GM23338 (cell line): ENCODE data around the gene BCAP29. TPM values are rescaled to one million over a fixed set of nuclear protein-coding genes. Genes with fewer than 3 reads are reported as not detected.

Experiments
- ATAC-seq: fragments of 200-7000 bp; cut with Tn5 transposase; 3 replicates; pipeline ENCODE4 v1.9.1; 2020
- DNase-seq: peaks from one replicate; pipeline ENCODE4 v3.0.0-alpha.2; 2015; ENCODE audit warnings: low spot score
- H2AFZ ChIP-seq: fragments of 200-600 bp; sonication (generic); 2 replicates; pipeline ENCODE4 v1.8.0; 2016; ENCODE audit warnings: antibody characterized with exemption, mild to moderate bottlenecking, moderate library complexity
- H3F3A ChIP-seq: fragments of 200-600 bp; sonication (generic); replicated peaks from 2 replicates; pipeline ENCODE4 v1.8.0; 2017; ENCODE audit warnings: antibody characterized with exemption, mixed run types, low read depth
- H3K27ac ChIP-seq: fragments of 200-600 bp; sonication (generic); 2 replicates; pipeline ENCODE4 v1.6.1; 2016; ENCODE audit warnings: low read depth
- H3K27me3 ChIP-seq: fragments of 200-600 bp; sonication (generic); 2 replicates; pipeline ENCODE4 v1.8.0; 2016; ENCODE audit warnings: mild to moderate bottlenecking, mixed run types, moderate library complexity; ENCODE audit not compliant: insufficient read depth
- H3K36me3 ChIP-seq: fragments of 200-600 bp; sonication (generic); 2 replicates; pipeline ENCODE4 v1.8.0; 2016; ENCODE audit warnings: mild to moderate bottlenecking; ENCODE audit not compliant: insufficient read depth
- H3K4me1 ChIP-seq: fragments of 200-600 bp; sonication (generic); 2 replicates; pipeline ENCODE4 v1.8.0; 2016; ENCODE audit warnings: mild to moderate bottlenecking, moderate library complexity; ENCODE audit not compliant: insufficient read depth
- H3K4me2 ChIP-seq: fragments of 200-600 bp; sonication (generic); 2 replicates; pipeline ENCODE4 v1.7.1; 2017; ENCODE audit warnings: mixed run types
- H3K4me3 ChIP-seq: fragments of 200-600 bp; sonication (generic); 2 replicates; pipeline ENCODE4 v1.6.1; 2016; ENCODE audit warnings: mixed run types
- H3K79me2 ChIP-seq: fragments of 200-600 bp; sonication (generic); replicated peaks from 2 replicates; pipeline ENCODE4 v1.8.0; 2017; ENCODE audit warnings: mild to moderate bottlenecking; ENCODE audit not compliant: insufficient read depth
- H3K9me2 ChIP-seq: fragments of 200-600 bp; sonication (generic); 2 replicates; pipeline ENCODE4 v1.8.0; 2017; ENCODE audit not compliant: insufficient read depth
- H4K20me1 ChIP-seq: fragments of 200-600 bp; sonication (generic); replicated peaks from 2 replicates; pipeline ENCODE4 v1.8.0; 2017; ENCODE audit warnings: mild to moderate bottlenecking; ENCODE audit not compliant: insufficient read depth
- H3K27ac Mint-ChIP-seq: 2 replicates; pipeline ENCODE4 v1.8.0; 2020; ENCODE audit warnings: inconsistent platforms, mild to moderate bottlenecking, moderate library complexity, mixed read lengths
- H3K27me3 Mint-ChIP-seq: 3 replicates; pipeline ENCODE4 v1.8.0; 2022; ENCODE audit warnings: low read depth, mild to moderate bottlenecking, moderate library complexity, mixed read lengths, inconsistent platforms; ENCODE audit not compliant: insufficient read depth, poor library complexity
- H3K36me3 Mint-ChIP-seq: 3 replicates; pipeline ENCODE4 v1.8.0; 2021; ENCODE audit warnings: low read depth, mild to moderate bottlenecking, inconsistent platforms, moderate library complexity, mixed read lengths
- H3K4me1 Mint-ChIP-seq: 3 replicates; pipeline ENCODE4 v1.8.0; 2020; ENCODE audit warnings: mild to moderate bottlenecking, inconsistent platforms, mixed read lengths
- H3K4me3 Mint-ChIP-seq: 3 replicates; pipeline ENCODE4 v1.8.0; 2021; ENCODE audit warnings: moderate library complexity, mild to moderate bottlenecking, inconsistent platforms, mixed read lengths
- H3K9me3 Mint-ChIP-seq: 3 replicates; pipeline ENCODE4 v1.8.0; 2020; ENCODE audit warnings: moderate library complexity, mild to moderate bottlenecking, inconsistent platforms, mixed read lengths
- CTCF ChIP-seq, 2 experiments: fragments of 200-600 bp in 1 of 2; sonication (generic) in 1 of 2; conservative IDR thresholded peaks; 2 replicates each; pipeline versions ENCODE4 v1.5.1 to v1.6.1; 2016 to 2017; ENCODE audit warnings: antibody characterized with exemption in 2 of 2, low read depth in 2 of 2, mild to moderate bottlenecking in 2 of 2, moderate library complexity in 1 of 2
- EZH2 ChIP-seq: fragments of 200-600 bp; sonication (generic); IDR thresholded peaks from one replicate; pipeline ENCODE4 v1.8.0; 2017; ENCODE audit warnings: antibody characterized with exemption, mild to moderate bottlenecking, low read depth; ENCODE audit not compliant: unreplicated experiment
- EZH2phosphoT487 ChIP-seq: fragments of 200-600 bp; sonication (generic); IDR thresholded peaks from one replicate; pipeline ENCODE4 v1.8.1; 2018; ENCODE audit warnings: antibody characterized with exemption; ENCODE audit not compliant: unreplicated experiment
- JUNB ChIP-seq: IDR thresholded peaks from one replicate; pipeline ENCODE4 v1.6.1; 2016; ENCODE audit warnings: antibody characterized with exemption; ENCODE audit not compliant: unreplicated experiment
- NANOG ChIP-seq: IDR thresholded peaks from 2 replicates; pipeline ENCODE4 v1.6.1; 2016; ENCODE audit warnings: antibody characterized with exemption, borderline replicate concordance
- POLR2AphosphoS5 ChIP-seq: IDR thresholded peaks from 2 replicates; pipeline ENCODE4 v1.6.1; 2016; ENCODE audit warnings: antibody characterized with exemption, low read depth
- STAT1 ChIP-seq: IDR thresholded peaks from one replicate; pipeline ENCODE4 v1.6.1; 2016; ENCODE audit warnings: antibody characterized with exemption; ENCODE audit not compliant: unreplicated experiment
- ZNF114 ChIP-seq: fragments of 250-450 bp; sonication (Bioruptor Pico); IDR thresholded peaks from 2 replicates; pipeline ENCODE4 v1.5.0; 2020; ENCODE audit warnings: mild to moderate bottlenecking, moderate library complexity
- ZNF462 ChIP-seq: fragments of 250-450 bp; sonication (Bioruptor Pico); IDR thresholded peaks from 2 replicates; pipeline ENCODE4 v1.5.0; 2020; ENCODE audit warnings: mild to moderate bottlenecking, moderate library complexity
- polyA plus RNA-seq: library from polyadenylated mRNA; unstranded; fragments of >200 nt; fragmentation: Nextera tagmentation; extraction: Ambion mirVana; gene quantifications from 2 replicates; pipeline ENCODE4 v1.2.1, GENCODE V29; 2016
- total RNA-seq: library from RNA; depleted of rRNA; stranded (reverse); fragments of >200 nt; shearing (Covaris generic); gene quantifications from 2 replicates; pipeline ENCODE4 v1.2.3, GENCODE V29; 2014
- TF ChIP-seq, protein P1 (sequence below): IDR thresholded peaks from 2 replicates; pipeline ENCODE4 v1.6.1; 2016; ENCODE audit warnings: antibody characterized with exemption

The BCAP29 gene
- total and polyA plus RNA-seq, 2 experiments from 2014 or later = 18.4 to 24.0 TPM

DNA sequence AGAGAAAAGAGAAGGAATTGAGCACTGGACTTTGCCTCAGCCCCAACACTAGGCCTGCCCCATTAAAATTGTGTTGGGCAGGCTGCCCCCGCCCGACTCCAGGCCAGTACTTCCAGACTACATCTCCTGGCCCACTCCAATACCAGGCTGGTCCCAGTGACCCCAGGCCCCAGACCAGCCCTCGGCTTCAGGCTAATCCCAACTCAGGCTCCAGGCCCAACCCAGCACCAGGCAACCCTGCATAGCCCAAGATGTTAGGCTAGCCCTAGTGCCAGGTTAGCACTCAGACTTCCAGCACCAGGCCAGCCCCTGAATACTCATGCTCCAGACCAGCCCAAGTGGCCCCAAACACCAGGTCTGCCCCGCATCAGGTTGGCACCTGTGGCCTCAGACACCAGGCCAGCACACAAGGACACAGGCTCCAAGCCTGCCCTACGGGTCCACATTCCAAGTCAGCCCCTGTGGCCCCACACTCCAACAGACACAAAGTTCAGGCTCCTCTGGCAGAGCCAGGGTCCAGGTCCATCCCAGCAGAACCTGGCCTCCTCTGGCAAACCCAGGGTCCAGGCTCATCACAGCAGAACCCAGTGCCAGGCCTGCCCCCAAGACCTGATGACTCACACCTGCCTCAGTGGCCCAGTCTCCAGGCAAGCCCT lies 36.6 kb upstream of the BCAP29 start:
- peak overlapping the region; percentile 34; the same call in 1 of the 2 replicates for H3K27ac Mint-ChIP-seq
- H3K4me3 Mint-ChIP-seq = no peak overlapping the region
- no peaks in the 10 kb centered on the region for H3K9me2 ChIP-seq

More for the DNA sequence above, 36.6 kb upstream of the BCAP29 start:
- H3K36me3 ChIP-seq = peaks cover 8% of the 10 kb centered on the region; the same call in 1 of the 2 replicates
- H3K4me1 ChIP-seq = peaks cover 5% of the 10 kb centered on the region
- H3K36me3 Mint-ChIP-seq = peaks cover 45% of the 10 kb centered on the region
- no peaks in the 10 kb centered on the region for H3K27me3 ChIP-seq
- no peak overlapping the region for H3K4me3 ChIP-seq
- TF ChIP-seq STAT1 (no peak), NANOG (no peak), EZH2 (no peak), CTCF (conservative IDR thresholded peaks at IDR 0.05; ENCODE audit: low read depth in 2 of 2) (no peak), ZNF462 (CRISPR knock-in tag) (no peak), ZNF114 (CRISPR knock-in tag) (no peak), JUNB (no peak), EZH2phosphoT487 (no peak), POLR2AphosphoS5 (no peak)
- TF ChIP-seq, protein P1, sequence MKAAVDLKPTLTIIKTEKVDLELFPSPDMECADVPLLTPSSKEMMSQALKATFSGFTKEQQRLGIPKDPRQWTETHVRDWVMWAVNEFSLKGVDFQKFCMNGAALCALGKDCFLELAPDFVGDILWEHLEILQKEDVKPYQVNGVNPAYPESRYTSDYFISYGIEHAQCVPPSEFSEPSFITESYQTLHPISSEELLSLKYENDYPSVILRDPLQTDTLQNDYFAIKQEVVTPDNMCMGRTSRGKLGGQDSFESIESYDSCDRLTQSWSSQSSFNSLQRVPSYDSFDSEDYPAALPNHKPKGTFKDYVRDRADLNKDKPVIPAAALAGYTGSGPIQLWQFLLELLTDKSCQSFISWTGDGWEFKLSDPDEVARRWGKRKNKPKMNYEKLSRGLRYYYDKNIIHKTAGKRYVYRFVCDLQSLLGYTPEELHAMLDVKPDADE = no peak
- H3K27ac ChIP-seq = no peak overlapping the region
- no peaks in the 10 kb centered on the region for H3K27me3 Mint-ChIP-seq
- peaks cover 4% of the 10 kb centered on the region for H3K4me1 Mint-ChIP-seq
- no peak overlapping the region for H3K4me2 ChIP-seq
- H3F3A ChIP-seq = no peaks in the 10 kb centered on the region
- H3K9me3 Mint-ChIP-seq = peaks cover 9% of the 10 kb centered on the region; the same call in 2 of the 3 replicates
- H4K20me1 ChIP-seq = 0 out of 2 replicates have a peak, but pooled peaks cover 4% of the 10 kb centered on the region
- ATAC-seq (no peak), DNase-seq (no peak)
- no peak overlapping the region for H2AFZ ChIP-seq
- peaks cover 45% of the 10 kb centered on the region for H3K79me2 ChIP-seq
